ENCODE measurements around the gene FGD4. TPM values are rescaled to one million over a fixed set of nuclear protein-coding genes. Genes with fewer than 3 reads are reported as not detected.

Gene FGD4
- total and polyA plus RNA-seq, 2 donors from 2014 or later: 4.9 to 55.5 TPM

- TF ChIP-seq, protein P1, sequence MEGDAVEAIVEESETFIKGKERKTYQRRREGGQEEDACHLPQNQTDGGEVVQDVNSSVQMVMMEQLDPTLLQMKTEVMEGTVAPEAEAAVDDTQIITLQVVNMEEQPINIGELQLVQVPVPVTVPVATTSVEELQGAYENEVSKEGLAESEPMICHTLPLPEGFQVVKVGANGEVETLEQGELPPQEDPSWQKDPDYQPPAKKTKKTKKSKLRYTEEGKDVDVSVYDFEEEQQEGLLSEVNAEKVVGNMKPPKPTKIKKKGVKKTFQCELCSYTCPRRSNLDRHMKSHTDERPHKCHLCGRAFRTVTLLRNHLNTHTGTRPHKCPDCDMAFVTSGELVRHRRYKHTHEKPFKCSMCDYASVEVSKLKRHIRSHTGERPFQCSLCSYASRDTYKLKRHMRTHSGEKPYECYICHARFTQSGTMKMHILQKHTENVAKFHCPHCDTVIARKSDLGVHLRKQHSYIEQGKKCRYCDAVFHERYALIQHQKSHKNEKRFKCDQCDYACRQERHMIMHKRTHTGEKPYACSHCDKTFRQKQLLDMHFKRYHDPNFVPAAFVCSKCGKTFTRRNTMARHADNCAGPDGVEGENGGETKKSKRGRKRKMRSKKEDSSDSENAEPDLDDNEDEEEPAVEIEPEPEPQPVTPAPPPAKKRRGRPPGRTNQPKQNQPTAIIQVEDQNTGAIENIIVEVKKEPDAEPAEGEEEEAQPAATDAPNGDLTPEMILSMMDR (IDR thresholded peaks at IDR 0.05; ENCODE audit: borderline replicate concordance, extremely low read depth, insufficient read depth): peak; percentile 63
- H3K9me3 ChIP-seq (ENCODE audit: control insufficient read depth in 2 of 3, insufficient read depth in 1 of 3, low read length in 3 of 3): no peaks in the 10 kb centered on the region
- H3K36me3 ChIP-seq (ENCODE audit: control insufficient read depth in 2 of 3, insufficient read depth in 3 of 3, low read length in 3 of 3): no peaks in the 10 kb centered on the region
- H3K27ac ChIP-seq (ENCODE audit: low read depth in 2 of 2, low read length in 2 of 2): no peak overlapping the region
- no peaks in the 10 kb centered on the region for H3K4me1 ChIP-seq (ENCODE audit: control insufficient read depth in 2 of 3, insufficient read depth in 2 of 3, low read depth in 1 of 3, low read length in 3 of 3)
- H3K9ac ChIP-seq (ENCODE audit: low read length in 3 of 3): no peak overlapping the region
- peak in 3 of 5 donors; percentile 58 to 90 (median 82) for DNase-seq
- intact Hi-C loops (cut with DNase I): no loop called here
- FAIRE-seq: peak; percentile 81
- H3K4me3 ChIP-seq (ENCODE audit: low read length in 3 of 3): no peak overlapping the region
- no peaks in the 10 kb centered on the region for H3K27me3 ChIP-seq (ENCODE audit: control insufficient read depth, insufficient read depth, low read length)
Observed at GRCh38 chr12:32671930-32672780, 272.8 kb downstream of the FGD4 start.

DNA sequence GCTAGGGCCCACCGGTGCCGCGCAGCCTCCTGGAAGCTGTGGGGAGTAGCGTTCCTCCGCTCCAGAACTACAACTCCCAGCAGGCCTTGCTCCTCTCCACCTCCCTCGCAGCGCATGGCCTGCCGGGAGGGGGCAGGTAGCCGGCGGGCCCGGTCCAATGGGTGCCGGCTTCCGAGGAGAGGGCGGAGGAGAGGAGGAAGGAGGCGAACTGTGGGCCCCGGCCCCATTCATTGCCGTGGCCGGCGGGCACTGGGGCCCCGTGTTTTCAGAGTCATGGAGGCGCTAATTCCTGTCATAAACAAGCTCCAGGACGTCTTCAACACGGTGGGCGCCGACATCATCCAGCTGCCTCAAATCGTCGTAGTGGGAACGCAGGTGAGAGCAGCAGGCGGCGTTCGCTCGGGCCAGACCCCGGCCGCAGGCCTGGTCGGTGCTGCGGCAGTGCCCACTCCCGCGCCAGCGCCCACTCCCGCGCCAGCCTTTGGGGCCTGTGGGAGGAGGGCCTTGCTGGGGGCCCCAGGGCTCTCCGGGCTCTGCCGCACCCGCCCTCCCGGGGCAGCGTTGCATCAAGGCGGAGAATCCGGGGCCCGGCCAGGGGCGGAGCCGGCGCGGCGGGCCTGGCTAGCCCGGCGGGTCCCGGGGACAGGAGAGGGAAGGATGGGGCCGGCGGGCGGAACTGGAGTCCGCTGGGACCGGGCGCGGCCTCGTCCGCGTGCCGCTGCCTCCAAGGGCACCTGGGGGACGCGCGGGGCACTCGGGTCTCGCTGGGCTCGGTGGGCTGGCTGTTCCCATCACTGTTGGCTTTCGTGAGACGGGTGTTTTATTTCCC is 279.9 kb downstream of the FGD4 start, which contains the start of gene DNM1L:
DNM1L (plus strand) TSS at position 211 of the 829 bp plus-strand sequence; CDS start at position 274, 63 bp downstream.
- Histone ChIP-seq H3K27me3 (ENCODE audit: control insufficient read depth, insufficient read depth, low read length) (no peaks in the 10 kb centered on the region), H3K36me3 (ENCODE audit: control insufficient read depth in 2 of 3, insufficient read depth in 3 of 3, low read length in 3 of 3) (no peaks in the 10 kb centered on the region), H3K9ac (ENCODE audit: low read length in 3 of 3) (peak within 1 kb of the TSS; percentile 83 to 97 (median 95)), H3K4me1 (ENCODE audit: control insufficient read depth in 2 of 3, insufficient read depth in 2 of 3, low read depth in 1 of 3, low read length in 3 of 3) (peaks cover 0 to 8% (median 0%) of the 10 kb centered on the region in 3 donors), H3K9me3 (ENCODE audit: control insufficient read depth in 2 of 3, insufficient read depth in 1 of 3, low read length in 3 of 3) (no peaks in the 10 kb centered on the region), H3K4me3 (ENCODE audit: low read length in 3 of 3) (peak within 1 kb of the TSS; percentile 88 to 90 (median 88)), H3K27ac (ENCODE audit: low read depth in 2 of 2, low read length in 2 of 2) (peak within 1 kb of the TSS; percentile 86 to 95)
- TF ChIP-seq, protein P1 (IDR thresholded peaks at IDR 0.05; ENCODE audit: borderline replicate concordance, extremely low read depth, insufficient read depth): no peak
- DNase-seq (peak; percentile 97 to 99 (median 97)), FAIRE-seq (no peak)
- intact Hi-C loops (cut with DNase I): no loop called here

GRCh38 chr12:32679920-32680237 is 280.5 kb downstream of the FGD4 start:
- TF ChIP-seq, protein P1 (IDR thresholded peaks at IDR 0.05; ENCODE audit: borderline replicate concordance, extremely low read depth, insufficient read depth): no peak
- Histone ChIP-seq H3K27me3 (ENCODE audit: control insufficient read depth, insufficient read depth, low read length) (no peaks in the 10 kb centered on the region), H3K9me3 (ENCODE audit: control insufficient read depth in 2 of 3, insufficient read depth in 1 of 3, low read length in 3 of 3) (no peaks in the 10 kb centered on the region), H3K9ac (ENCODE audit: low read length in 3 of 3) (peak overlapping the region; percentile 83 to 97 (median 95)), H3K27ac (ENCODE audit: low read depth in 2 of 2, low read length in 2 of 2) (peak overlapping the region; percentile 86 to 95), H3K4me1 (ENCODE audit: control insufficient read depth in 2 of 3, insufficient read depth in 2 of 3, low read depth in 1 of 3, low read length in 3 of 3) (peaks cover 0 to 8% (median 0%) of the 10 kb centered on the region in 3 donors), H3K36me3 (ENCODE audit: control insufficient read depth in 2 of 3, insufficient read depth in 3 of 3, low read length in 3 of 3) (no peaks in the 10 kb centered on the region), H3K4me3 (ENCODE audit: low read length in 3 of 3) (peak overlapping the region; percentile 76 to 90 (median 88))
- intact Hi-C loops (cut with DNase I): no loop called here
- DNase-seq: no peak
- FAIRE-seq: no peak

All from kidney (tissue), 14 donors.